ENCODE results near the gene ANGPTL4. TPM values are rescaled to one million over a fixed set of nuclear protein-coding genes. Genes with fewer than 3 reads are reported as not detected.

ANGPTL4 gene
- total RNA-seq, 1 donor from 2014 or later, result 82.0 TPM

DNA sequence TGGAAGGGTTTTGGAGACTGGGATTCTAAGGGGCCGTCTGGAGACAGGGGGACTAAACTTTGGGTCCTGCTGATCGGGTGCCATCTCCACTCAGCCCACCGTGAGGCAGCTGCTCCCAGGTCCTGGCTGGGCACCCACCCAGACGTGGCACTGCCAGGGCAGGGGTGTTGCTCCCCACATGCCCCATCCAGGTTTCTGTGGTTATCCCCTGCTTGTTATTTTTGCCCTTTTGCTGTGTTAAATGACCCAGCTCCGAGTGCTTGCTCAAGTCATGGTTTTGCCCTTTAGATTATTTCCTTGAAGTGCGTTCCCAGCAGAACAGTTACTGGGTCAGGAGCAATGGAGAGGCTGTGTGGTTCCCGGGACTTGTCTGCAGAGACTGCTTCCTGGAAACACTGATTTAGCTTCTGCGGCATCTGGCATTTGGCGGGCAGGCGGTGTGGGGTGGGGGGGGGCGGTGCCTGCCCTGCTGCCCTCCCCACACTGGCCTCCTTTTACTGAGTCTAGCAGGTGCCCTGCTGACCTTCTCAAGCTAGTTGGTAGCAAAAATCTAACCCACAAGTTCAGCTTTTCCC lies 28.1 kb downstream of the ANGPTL4 start:
- TF ChIP-seq, protein P1, sequence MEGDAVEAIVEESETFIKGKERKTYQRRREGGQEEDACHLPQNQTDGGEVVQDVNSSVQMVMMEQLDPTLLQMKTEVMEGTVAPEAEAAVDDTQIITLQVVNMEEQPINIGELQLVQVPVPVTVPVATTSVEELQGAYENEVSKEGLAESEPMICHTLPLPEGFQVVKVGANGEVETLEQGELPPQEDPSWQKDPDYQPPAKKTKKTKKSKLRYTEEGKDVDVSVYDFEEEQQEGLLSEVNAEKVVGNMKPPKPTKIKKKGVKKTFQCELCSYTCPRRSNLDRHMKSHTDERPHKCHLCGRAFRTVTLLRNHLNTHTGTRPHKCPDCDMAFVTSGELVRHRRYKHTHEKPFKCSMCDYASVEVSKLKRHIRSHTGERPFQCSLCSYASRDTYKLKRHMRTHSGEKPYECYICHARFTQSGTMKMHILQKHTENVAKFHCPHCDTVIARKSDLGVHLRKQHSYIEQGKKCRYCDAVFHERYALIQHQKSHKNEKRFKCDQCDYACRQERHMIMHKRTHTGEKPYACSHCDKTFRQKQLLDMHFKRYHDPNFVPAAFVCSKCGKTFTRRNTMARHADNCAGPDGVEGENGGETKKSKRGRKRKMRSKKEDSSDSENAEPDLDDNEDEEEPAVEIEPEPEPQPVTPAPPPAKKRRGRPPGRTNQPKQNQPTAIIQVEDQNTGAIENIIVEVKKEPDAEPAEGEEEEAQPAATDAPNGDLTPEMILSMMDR (conservative IDR thresholded peaks at IDR 0.05; ENCODE audit: low read depth, low read length), result no peak
- no peak for DNase-seq (ENCODE audit: low read depth)
- H3K4me3 ChIP-seq (ENCODE audit: low read depth, low read length), result peak overlapping the region; percentile 5

DNA sequence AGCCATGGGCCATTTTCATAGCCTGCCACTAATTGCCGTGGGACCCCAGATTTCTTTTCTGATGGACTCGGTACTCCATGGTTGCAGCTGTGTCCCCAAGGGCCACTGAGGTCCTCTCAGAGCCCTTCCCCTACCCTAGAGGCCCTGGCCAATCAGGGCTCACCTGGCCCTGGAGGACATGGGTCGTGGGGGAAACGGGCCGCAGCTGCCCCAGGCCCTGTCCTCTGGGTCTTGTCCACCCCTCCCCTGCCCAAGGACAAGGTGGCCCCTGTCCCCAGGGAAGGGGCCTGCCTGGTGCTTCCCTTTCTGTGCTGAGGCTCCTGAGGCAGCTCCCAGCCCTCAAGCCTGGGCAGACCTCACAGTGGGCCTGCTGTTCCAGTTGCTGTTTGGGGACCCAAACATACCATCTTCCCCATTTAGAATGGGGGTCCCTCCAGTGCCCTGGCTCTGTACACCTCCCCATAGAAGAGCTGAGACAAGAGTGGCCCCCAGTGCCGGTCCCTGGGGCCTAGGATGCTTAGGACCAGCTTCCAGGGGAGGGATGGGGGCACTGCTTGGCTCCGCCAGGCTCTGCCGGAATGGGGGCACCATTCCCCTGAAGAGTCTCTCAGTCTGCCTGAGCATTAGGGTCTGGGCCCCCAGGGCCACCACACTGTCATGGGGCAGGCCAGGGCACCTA lies 29.4 kb downstream of the ANGPTL4 start:
- no peak for DNase-seq (ENCODE audit: low read depth)
- TF ChIP-seq, protein P1 (conservative IDR thresholded peaks at IDR 0.05; ENCODE audit: low read depth, low read length), result no peak

DNA sequence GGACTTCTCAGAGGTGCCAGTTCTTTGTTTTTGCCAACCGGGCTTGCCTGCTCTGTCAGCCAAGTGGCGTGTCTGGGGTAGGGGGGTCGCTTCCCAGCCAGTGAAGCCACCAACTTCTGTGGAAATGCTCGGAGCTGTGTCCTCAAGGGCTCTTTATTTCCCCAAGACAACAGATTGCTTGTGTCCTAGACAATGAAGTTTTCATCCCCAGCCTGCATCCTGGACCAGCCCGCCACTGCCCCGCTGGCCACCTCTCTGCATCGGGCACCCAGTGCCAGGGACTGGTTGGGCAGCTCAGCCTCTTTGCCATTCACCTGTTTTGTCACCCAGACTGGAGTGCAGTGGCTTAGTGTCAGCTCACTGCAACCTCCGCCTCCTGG lies 29.9 kb downstream of the ANGPTL4 start:
- DNase-seq (ENCODE audit: low read depth), result no peak
- H3K4me3 ChIP-seq (ENCODE audit: low read depth, low read length), result no peak overlapping the region
- TF ChIP-seq, protein P1 (conservative IDR thresholded peaks at IDR 0.05; ENCODE audit: low read depth, low read length), result no peak

More for the DNA sequence above, 29.4 kb downstream of the ANGPTL4 start:
- no peak overlapping the region for H3K4me3 ChIP-seq (ENCODE audit: low read depth, low read length)

DNA sequence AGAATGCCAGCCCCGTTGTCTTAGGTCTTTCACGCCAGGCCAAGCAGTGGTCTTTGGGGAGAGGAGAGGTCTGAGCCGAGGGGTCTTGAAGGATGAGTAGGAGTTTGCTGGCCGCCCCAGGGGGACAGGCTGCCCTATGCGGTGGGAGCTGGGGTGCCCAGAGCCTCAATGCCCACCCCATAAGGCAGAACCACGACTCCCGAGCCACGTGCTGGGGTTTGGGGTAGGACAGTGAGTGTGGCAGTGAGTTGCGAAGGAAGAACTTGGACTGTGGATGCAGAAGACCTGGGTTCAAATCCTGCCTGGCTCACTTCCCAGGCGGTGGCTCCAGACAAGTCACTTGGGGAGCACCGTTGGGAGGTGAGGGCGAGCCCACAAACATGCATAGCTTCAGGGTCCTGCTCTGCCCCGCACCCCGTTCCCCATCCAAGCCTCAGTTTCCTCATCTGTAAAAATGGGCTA lies 31.7 kb downstream of the ANGPTL4 start:
- H3K4me3 ChIP-seq (ENCODE audit: low read depth, low read length), result no peak overlapping the region
- TF ChIP-seq, protein P1 (conservative IDR thresholded peaks at IDR 0.05; ENCODE audit: low read depth, low read length), result no peak
- DNase-seq (ENCODE audit: low read depth), result no peak

DNA sequence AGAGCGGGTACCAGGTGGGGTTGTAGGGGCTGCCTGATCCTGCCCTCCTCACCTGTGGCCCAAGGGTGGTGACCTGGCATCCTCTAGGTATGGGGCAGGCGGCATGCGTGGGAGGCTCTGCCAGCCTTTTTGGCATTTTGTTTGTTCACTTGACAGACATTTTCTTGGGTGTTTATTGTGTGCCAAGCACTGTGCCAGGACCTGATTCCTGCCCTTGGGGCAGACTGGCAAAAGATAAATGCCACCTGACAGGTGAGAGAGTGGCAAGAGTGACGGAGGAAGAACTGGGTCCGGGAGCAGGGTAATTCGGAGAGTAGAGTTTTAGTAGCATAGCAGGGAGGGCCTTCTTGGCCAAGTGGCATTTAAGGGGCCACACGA lies 32.2 kb downstream of the ANGPTL4 start:
- TF ChIP-seq, protein P1 (conservative IDR thresholded peaks at IDR 0.05; ENCODE audit: low read depth, low read length), result no peak
- no peak for DNase-seq (ENCODE audit: low read depth)
- no peak overlapping the region for H3K4me3 ChIP-seq (ENCODE audit: low read depth, low read length)

DNA sequence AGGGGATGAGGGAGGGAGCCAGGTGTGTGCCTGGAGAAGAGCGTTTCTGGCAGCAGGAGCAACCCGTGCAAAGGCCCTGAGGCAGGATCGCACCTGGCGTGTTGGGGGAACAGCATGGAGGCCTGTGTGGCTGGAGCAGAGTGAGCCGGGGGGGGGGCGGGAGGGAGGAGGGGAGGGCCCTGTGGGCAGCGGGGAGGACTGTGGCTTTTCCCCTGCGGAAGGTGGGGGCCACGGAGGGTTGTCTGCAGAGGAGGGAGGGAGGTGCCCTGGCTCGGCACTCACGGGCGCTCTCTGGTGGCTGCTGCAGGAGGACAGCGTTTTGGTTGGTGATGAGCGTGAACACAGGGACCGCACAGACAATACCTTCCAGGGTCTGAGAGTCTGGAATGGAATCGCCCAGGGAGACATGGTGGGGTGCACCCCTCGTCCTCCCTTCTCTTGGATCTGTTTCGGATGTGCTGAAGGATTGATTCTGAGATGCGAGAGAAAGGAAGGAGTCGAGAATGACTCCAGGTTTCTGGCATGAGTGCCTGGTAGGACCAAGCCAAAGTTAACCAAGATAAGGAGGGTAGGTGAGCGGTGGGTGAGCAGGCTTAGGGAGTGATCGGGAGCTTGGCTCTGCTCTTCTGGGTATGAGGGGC lies 32.7 kb downstream of the ANGPTL4 start:
- no peak overlapping the region for H3K4me3 ChIP-seq (ENCODE audit: low read depth, low read length)
- no peak for DNase-seq (ENCODE audit: low read depth)
- TF ChIP-seq, protein P1 (conservative IDR thresholded peaks at IDR 0.05; ENCODE audit: low read depth, low read length), result peak; percentile 70
